Stimulated activated CD8-positive, alpha-beta memory T cell treated with anti-CD3 and anti-CD28 coated beads, Interleukin-4, amount 100 ng/mL, for 1 hour (primary cell): ENCODE measurements around the gene ERC1.

Source experiments
- DNase-seq, 2 donors: peaks; one replicate each; pipeline ENCODE4 v3.0.0-alpha.2; 2020; ENCODE audit warnings: low read depth in 2 of 2, low spot score in 1 of 2

The ERC1 gene

GRCh38 chr12:1380171-1380851 lies 389.3 kb downstream of the ERC1 start:
- no peak for DNase-seq

DNA sequence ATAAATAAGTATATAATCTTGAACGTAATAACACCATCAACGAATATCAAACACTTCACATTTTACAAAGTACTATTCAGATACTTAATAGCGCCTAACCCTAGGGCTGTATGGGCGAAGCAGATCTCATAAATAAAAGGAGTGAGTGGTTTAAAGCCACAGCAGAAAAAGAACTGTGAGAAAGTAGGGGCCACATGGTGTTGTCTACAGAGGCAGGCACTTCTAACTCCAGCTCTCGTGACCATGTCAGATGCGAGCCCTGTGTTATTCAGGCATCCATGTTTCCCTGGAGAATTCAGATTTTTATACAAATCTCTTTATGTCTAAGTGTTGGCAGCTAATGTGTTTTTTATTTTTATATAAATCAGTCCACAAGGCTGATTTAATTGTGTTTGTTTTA lies 391.1 kb downstream of the ERC1 start:
- DNase-seq, result no peak

- DNase-seq, result no peak
Measured at GRCh38 chr12:1382826-1383225, 391.8 kb downstream of the ERC1 start.

DNA sequence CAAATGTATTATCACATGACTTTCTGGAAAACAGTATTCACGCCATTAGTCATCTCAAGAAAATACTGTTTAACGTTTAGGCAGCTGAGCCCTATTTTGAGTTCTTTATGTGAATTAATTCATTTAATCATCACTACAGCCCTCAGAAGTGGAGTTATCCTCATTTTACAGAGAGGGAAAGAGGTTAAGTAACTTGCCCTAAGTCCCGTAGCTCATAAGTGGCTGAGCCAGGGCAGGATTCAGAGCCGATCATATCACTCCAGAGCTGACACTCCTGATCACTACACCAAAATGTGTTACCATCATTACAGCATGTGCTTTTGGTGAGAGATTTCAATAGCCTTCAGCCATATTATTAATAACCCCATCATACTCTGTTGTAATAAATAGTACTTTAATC lies 392.7 kb downstream of the ERC1 start:
- DNase-seq, result no peak

GRCh38 chr12:1384910-1385309 lies 393.9 kb downstream of the ERC1 start:
- no peak for DNase-seq

DNA sequence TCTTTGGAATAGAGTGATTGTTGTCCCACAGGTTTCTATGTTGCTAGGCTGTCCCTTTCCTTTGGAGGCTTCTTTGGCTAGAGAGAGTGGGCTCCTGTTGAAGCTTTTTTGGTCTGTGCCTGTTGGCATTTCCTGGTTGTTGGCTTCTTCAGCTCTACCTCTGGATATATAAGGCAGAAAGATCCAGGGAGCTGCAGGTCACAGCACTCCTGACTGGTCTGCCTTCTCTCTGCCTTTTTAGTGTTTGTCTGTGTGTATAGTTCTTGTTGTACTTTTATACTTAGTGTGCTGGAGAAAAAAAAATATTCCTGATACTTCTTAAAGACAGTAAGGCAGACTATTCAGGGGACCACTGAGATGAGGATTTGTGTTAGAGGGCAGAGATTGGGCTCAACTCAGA lies 400.7 kb downstream of the ERC1 start:
- DNase-seq, result no peak

DNA sequence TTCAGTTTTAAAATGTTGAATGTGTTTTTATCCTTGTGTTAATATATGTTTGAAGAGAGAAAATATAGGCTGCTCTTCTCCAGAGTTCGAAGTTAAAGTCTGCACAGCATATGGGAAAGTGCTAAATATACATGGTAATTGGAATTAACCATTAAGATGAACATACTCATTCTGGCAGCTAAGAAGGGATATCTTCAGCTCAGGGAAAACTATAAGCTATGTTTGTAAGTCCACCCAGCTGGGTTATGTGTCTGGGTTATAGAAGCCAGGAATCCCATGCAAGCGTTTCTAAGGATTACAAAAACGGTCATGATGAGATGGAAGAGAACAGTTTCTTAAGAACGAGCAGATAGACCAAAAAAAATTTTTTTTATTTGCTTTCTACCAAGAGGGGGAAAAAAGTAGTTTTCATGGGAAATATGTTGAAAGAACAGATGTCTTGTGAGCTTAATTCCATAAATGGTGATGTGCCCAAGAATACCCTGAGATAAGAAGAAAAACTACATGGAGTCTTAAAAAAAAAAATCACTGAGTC lies 404.5 kb downstream of the ERC1 start:
- DNase-seq, result no peak

DNA sequence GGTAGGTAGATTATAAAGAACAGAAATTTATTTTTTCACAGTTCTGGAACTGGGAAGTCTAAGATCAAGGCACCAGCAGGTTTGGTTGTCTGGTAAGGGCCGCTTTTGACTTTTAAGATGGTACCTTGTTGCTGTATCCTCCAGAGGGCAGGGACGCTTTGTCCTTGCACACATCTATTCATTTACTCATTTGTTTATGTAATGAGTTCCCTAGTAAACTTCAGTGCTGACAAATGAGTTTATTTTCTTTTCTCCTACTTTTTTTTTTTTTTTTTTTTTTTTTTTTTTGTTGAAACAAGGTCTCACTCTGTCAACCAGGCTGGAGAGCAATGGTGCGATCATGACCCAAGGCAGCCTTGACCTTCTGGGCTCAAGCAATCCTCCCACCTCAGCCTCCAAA lies 407.6 kb downstream of the ERC1 start:
- DNase-seq, result no peak

GRCh38 chr12:1401891-1402290 lies 410.9 kb downstream of the ERC1 start:
- DNase-seq, result no peak

DNA sequence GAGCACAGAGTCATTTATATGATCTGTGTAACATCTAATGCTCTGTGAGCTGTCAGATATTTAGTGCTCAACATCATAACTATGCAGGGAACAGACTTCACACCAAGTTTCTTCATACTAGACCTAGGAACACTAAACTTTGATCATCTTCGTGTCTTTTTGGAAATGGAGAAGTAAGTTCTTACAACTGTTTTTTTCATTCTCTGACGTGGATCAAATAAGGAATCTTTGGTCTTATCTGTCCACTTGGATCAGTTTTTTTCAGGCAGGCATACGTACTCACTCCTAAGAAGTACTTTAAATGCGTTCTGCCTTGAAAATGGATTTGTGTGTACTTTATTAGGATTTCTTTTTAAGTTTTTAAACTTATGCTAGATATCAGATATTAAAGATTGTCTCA lies 412.4 kb downstream of the ERC1 start:
- DNase-seq, result no peak

DNA sequence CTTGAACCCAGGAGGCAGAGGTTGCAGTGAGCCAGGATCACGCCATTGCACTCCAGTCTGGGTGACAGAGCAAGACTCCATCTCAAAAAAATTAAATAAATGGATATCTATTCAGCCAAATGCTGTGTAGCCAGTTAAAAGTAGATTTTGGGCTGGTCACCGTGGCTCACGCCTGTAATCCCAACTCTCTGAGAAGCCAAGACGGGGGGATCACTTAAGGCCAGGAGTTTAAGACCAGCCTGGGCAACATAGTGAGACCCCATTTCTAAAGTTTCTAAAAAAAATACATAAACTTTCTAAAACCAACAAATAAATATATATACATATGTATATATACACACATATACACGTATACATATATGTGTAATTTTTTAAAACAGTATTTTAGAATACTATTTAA lies 414.6 kb downstream of the ERC1 start:
- no peak for DNase-seq

- DNase-seq, result no peak
Measured at GRCh38 chr12:1410794-1411193, 419.8 kb downstream of the ERC1 start.

DNA sequence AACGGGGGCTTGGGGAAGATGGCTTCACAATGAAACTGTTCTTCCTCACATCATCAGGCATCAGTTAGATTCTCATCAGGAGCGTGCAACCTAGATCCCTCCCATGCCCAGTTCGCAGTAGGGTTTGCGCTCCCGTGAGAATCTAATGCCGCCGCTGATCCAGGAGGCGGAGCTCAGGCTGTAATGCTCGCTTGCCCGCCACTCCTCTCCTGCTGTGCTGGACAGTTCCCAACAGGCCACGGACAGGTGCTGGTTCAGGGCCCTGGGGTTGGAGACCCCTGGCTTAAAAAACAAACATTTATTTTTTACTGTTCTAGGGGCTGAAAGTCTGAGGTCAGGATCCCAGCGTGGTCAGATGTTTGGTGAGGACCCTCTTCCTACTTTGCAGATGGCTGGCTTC lies 422.9 kb downstream of the ERC1 start:
- DNase-seq, result no peak

DNA sequence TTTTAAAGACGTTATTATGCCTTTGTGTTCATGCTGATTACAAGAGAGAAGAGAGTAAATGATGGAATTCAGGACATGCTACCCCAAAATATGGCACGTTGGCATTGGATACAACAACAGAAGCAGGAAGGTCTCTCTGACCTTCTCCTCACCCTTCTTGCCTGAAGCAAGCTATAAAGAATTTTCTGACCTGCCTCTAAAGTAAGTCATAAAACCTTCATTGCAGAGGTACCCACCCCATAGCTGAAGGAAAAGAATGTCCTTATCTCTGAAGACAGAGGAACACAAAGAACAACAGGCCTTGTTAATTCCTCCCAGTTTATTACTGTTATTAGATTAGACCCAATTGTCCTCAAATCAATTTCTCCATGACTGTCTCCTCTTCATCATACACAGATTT lies 427.1 kb downstream of the ERC1 start:
- no peak for DNase-seq

DNA sequence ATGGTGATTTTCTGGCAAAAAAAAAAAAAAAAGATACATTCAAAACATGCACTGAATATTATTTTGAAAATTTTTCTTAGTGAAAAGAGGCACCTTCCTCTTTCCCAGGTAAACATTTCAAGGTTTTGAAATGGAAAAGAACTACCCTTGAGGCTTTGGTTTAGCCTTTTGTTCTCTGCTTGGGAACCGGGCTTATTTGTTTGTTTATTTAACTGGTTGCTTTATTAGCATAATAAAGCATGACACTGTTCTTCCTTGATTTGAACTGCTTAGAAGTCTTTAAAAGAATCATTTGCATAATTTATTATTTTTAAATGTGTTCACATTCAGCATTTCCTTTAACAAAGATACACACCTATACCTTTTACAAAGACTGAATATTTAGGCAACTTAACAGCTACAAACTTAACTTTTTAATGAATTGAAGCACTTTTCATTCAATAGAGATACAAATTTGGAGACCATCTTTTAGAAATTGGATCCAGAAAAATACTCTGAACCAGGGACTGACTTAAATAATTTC lies 428.9 kb downstream of the ERC1 start:
- DNase-seq, result no peak

- no peak for DNase-seq
Measured at GRCh38 chr12:1421091-1421846, 430.2 kb downstream of the ERC1 start.

DNA sequence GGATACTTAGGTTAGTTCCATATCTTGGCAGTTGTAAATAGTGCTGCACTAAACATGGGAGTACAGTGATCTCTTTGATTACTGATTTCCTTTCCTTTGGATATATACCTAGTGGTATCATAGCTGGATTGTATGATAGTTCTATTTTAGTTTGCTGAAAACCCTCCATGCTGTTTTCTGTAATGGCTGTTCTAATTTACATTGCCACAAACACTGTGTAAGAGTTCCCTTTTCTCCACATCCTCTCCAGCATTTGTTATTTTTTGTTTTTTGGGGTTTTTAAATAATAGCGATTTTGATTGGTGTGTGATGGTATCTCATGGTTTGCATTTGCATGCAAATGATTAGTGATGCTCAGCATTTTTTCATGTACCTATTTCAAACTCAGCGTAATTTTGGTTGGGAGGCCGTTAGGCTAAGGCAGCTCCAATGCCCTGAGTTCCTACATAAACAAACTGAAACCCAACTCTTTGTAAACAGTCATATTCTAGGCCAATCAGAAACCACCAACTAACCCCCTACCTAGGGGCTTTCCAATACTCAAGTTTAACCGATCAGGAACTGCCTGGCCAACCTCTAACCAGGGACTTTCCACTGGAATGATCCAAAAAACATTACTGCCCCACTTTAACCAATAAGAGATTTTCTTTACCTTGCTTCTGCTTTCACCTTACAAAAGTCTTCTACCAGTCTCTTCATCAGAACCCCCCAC lies 431.7 kb downstream of the ERC1 start:
- DNase-seq, result no peak

DNA sequence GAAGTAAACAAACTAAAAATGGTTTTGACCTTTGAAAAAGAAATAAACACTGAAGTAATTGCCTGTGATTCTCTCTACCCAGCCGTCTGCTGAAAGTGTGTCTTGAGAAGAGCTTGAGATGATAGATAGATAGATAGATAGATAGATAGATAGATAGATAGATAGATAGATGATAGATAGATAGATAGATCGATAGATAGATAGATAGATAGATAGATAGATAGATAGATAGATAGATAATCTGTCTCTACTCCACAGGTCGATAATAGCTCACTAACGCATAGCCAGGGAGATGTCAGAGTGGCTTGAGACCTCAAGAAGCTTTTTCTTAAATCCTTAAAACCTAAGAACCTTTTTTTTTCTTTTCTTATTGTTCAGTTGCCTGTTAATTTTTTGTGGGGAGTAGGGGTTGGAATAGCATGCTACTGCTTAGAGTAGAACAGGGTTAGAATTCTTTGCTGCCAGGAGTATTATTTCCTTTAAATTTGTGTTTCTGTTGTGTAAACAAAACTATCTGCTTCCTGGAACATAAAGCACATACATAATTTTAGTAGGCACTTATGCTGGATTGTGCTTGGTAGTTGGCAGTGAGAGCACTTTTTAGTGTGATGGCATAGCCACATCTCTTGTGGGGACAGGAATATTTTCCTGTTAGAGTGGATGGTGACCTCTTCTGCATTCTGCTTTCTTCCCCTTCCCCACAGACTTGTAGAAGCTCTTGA lies 433.8 kb downstream of the ERC1 start:
- no peak for DNase-seq

- DNase-seq, result no peak
Measured at GRCh38 chr12:1425396-1425729, 434.3 kb downstream of the ERC1 start.

GRCh38 chr12:1428671-1429070 lies 437.6 kb downstream of the ERC1 start:
- DNase-seq, result no peak

DNA sequence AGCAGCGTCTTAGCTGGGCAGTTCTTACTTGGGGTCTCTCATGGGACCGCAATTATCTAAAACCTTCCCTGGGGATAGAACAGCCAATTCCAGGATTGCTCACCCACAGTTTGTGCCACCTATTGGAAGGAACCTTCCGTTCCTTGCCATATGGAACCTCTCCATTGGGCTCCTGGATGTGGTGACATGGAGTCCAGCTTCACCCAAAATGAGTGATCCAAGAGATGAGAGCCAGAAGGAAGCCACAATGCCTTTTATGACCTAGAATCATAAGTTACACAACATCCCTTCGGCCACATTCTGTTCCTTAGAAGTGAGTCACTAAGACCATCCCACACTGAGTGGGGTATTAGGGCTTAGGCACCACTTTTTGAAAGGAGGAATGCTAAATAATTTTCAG lies 439.0 kb downstream of the ERC1 start:
- no peak for DNase-seq
